Cardiac muscle cell (in vitro differentiated cells and primary cell): ENCODE results near the gene ARHGAP4. TPM values are rescaled to one million over a fixed set of nuclear protein-coding genes. Genes with fewer than 3 reads are reported as not detected.

ENCODE experiments used
- DNase-seq, 2 donors: peaks; one replicate each; pipeline versions ENCODE4 v3.0.0 to v3.0.0-alpha.2; 2010 to 2017; ENCODE audit warnings: low read depth in 1 of 2, low spot score in 1 of 2
- H3K27ac ChIP-seq: fragments of 200-600 bp; sonication (generic); 2 replicates; pipeline ENCODE4 v1.5.1; 2016
- H3K27me3 ChIP-seq: fragments of 200-600 bp; sonication (generic); 2 replicates; pipeline ENCODE4 v1.6.0; 2016; ENCODE audit warnings: control low read depth
- H3K36me3 ChIP-seq: fragments of 200-600 bp; sonication (generic); 2 replicates; pipeline ENCODE4 v1.5.1; 2016; ENCODE audit warnings: control low read depth
- H3K4me1 ChIP-seq: fragments of 200-600 bp; sonication (generic); 2 replicates; pipeline ENCODE4 v1.8.1; 2017; ENCODE audit warnings: low read depth, mild to moderate bottlenecking, mixed run types
- H3K4me3 ChIP-seq: fragments of 200-600 bp; sonication (generic); 2 replicates; pipeline ENCODE4 v1.5.1; 2016; ENCODE audit warnings: mild to moderate bottlenecking
- H3K9me3 ChIP-seq: fragments of 200-600 bp; sonication (generic); 2 replicates; pipeline ENCODE4 v1.5.1; 2017; ENCODE audit warnings: low read depth, mild to moderate bottlenecking, control low read depth
- polyA plus RNA-seq: library from polyadenylated mRNA; unstranded; fragments of >200 nt; fragmentation: Nextera tagmentation; extraction: Ambion mirVana; gene quantifications from 2 replicates; pipeline ENCODE4 v1.2.1, GENCODE V29; 2016
- total RNA-seq: library from RNA; depleted of rRNA; stranded (reverse); fragments of >200 nt; gene quantifications from 2 replicates; pipeline ENCODE4 v1.2.3, GENCODE V29; 2016
- TF ChIP-seq, protein P1 (sequence below): IDR thresholded peaks from 2 replicates; pipeline ENCODE4 v1.5.1; 2012; ENCODE audit warnings: low read depth, mild to moderate bottlenecking, low read length

Gene ARHGAP4
- total and polyA plus RNA-seq, 2 experiments from 2014 or later, result 16.5 to 47.4 TPM

DNA sequence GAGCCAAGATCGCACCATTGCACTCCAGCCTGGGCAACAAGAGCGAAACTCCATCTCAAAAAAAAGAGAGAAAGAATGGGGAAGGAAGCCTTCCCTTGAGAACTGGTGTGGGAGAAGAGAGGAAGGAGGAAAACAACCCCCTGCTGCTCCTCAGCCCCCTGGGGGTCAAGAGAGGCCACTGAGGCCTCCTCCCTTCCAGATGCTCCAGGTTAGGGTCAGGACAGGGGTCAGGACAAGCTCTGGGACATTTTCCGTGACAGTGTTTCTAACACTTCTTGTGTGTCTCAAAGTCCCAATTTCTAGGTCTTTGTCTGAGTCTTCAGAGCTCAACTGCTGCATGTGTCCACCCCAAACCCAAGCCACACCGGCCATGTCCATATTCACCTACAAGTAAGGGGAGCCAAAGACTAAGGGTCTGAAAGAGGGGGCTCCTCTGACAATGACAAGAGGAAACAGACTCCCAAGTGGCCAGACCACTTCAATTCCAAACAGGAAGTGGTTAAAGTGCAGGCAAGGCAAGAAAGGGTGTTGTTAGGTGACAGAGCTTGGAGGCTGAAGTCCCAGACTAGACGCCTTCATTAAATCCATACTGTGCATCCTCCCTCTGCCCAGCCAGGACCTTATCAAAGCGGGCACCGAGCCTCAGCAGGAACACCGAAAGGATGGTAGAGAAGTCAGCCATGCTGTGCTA is 48.3 kb downstream of the ARHGAP4 start:
- Histone ChIP-seq H3K9me3 (no peaks in the 10 kb centered on the region), H3K27ac (no peak overlapping the region), H3K27me3 (no peaks in the 10 kb centered on the region), H3K36me3 (no peaks in the 10 kb centered on the region), H3K4me1 (no peaks in the 10 kb centered on the region), H3K4me3 (no peak overlapping the region)
- TF ChIP-seq, protein P1, sequence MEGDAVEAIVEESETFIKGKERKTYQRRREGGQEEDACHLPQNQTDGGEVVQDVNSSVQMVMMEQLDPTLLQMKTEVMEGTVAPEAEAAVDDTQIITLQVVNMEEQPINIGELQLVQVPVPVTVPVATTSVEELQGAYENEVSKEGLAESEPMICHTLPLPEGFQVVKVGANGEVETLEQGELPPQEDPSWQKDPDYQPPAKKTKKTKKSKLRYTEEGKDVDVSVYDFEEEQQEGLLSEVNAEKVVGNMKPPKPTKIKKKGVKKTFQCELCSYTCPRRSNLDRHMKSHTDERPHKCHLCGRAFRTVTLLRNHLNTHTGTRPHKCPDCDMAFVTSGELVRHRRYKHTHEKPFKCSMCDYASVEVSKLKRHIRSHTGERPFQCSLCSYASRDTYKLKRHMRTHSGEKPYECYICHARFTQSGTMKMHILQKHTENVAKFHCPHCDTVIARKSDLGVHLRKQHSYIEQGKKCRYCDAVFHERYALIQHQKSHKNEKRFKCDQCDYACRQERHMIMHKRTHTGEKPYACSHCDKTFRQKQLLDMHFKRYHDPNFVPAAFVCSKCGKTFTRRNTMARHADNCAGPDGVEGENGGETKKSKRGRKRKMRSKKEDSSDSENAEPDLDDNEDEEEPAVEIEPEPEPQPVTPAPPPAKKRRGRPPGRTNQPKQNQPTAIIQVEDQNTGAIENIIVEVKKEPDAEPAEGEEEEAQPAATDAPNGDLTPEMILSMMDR, result no peak
- no peak for DNase-seq

DNA sequence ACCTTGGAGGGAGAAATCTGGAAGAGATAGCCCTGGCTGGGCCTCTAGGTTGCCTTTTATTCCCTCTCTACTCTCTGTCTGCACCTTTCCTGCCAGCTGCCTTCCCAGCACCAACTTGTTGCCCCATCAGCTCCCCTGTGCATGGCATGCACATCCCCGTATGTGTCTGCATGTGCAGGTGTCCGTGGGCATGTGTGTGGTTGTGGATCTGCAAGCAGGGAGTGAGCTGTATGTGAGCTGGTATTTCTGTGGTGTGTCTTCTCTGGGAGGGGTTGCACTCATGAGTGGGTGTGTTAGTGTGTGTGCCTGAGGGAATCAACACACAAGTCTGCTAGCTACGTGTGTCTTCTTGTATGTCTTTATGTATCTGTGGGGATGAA is 50.0 kb downstream of the ARHGAP4 start:
- H3K9me3 ChIP-seq, result no peaks in the 10 kb centered on the region
- H3K27ac ChIP-seq, result no peak overlapping the region
- TF ChIP-seq, protein P1, result no peak
- no peaks in the 10 kb centered on the region for H3K36me3 ChIP-seq
- H3K27me3 ChIP-seq, result no peaks in the 10 kb centered on the region
- H3K4me3 ChIP-seq, result no peak overlapping the region
- H3K4me1 ChIP-seq, result no peaks in the 10 kb centered on the region
- DNase-seq, result no peak

DNA sequence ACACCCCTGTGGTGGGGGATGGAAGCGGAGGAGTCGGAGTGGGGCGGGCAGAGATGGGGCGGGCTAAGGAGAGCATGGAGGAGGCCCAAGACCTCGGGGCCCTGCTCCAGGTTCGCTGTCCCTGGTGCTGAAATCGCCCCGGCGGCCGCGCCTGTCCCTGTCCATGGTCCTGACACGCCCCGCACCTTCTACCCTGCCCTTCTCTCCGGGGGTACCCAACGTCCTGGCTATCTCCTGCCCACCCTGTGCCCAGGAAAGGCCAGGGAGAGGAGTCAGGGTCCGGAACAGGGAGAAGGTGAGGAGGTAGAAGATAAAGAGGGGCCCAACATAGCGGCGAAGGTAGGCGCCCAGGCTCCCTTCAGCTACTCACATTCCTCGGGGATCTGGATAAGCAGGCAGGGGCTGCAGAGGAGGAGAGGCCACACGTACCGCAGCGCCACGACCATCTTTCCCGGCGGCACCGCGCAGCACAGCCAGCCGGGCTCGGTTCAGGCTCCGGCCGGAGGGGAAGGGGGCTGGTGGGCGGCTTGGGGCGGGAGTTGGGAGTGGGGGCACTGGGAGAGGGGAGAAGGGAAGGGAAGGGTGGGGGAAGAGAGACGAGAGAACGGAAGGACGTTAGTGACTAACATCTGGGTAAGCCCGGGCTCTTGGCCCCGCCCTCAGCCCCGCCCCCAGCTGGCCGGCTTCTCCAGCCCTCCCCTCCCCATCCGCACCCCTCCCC is 50.5 kb downstream of the ARHGAP4 start:
- DNase-seq, result peak; percentile 46 to 70
- no peak overlapping the region for H3K4me3 ChIP-seq

DNA sequence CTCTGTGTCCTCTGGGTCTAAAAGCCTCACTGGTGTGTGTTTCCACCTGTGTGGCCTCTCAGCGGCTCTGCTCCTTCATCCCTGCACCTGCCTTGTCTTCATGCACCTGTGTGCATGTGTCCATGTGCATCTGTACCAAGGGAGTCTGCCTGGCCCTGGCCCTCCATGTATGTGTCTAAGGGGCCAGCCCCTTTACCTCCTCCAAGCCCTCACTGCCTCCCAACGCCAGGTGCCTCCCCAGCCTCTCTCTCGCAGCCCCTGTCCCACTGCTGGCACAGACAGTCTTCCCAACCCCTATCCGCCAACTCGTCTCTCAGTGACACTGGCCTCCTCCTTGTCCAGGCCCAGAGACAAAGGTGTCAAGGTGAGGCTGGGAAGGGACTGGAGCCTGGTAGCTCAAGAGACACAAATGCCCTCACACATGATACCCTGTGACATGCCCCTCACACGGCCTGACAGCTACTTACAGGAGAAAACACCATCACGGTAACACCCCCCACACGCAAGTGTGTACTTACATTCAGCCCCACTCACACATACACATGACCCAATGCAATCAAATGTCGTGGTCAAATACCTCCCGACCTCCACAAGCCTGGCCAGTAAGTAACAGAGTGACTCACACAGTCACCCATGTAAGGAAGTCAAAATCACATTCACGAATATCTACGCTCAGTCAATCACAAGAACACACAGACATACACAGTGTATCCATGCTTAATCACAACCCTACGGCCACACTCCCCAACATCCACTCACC is 51.5 kb downstream of the ARHGAP4 start:
- Histone ChIP-seq H3K27ac (no peak overlapping the region), H3K36me3 (no peaks in the 10 kb centered on the region), H3K27me3 (no peaks in the 10 kb centered on the region), H3K4me1 (no peaks in the 10 kb centered on the region), H3K9me3 (no peaks in the 10 kb centered on the region), H3K4me3 (no peak overlapping the region)
- TF ChIP-seq, protein P1, result no peak
- no peak for DNase-seq

More for the DNA sequence above, 50.5 kb downstream of the ARHGAP4 start:
- Histone ChIP-seq H3K27ac (no peak overlapping the region), H3K36me3 (no peaks in the 10 kb centered on the region), H3K27me3 (no peaks in the 10 kb centered on the region), H3K9me3 (no peaks in the 10 kb centered on the region), H3K4me1 (no peaks in the 10 kb centered on the region)
- TF ChIP-seq, protein P1, result no peak

DNA sequence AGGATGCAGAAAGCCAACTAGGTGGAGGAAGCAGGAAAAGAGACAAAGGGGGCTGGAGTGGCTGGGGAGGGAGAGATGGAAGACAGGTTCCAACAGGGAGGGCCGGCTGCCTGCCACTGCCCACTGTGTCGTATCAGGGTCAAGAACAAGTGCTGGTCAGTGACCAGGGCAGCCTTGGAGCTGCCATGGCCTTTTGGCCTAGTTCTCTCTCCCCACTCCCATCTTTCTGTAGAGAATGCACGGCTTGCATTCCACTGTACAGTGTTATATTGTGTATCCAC is 52.0 kb downstream of the ARHGAP4 start:
- no peaks in the 10 kb centered on the region for H3K27me3 ChIP-seq

More for the DNA sequence above, 52.0 kb downstream of the ARHGAP4 start:
- DNase-seq, result no peak
- TF ChIP-seq, protein P1, result no peak
- Histone ChIP-seq H3K4me3 (no peak overlapping the region), H3K27ac (no peak overlapping the region), H3K9me3 (no peaks in the 10 kb centered on the region), H3K36me3 (no peaks in the 10 kb centered on the region), H3K4me1 (no peaks in the 10 kb centered on the region)
